ENCODE data around the gene TGM4. TPM values are rescaled to one million over a fixed set of nuclear protein-coding genes. Genes with fewer than 3 reads are reported as not detected.

Gene TGM4
- total RNA-seq, 1 experiment from 2014 or later = 0.14 TPM

DNA sequence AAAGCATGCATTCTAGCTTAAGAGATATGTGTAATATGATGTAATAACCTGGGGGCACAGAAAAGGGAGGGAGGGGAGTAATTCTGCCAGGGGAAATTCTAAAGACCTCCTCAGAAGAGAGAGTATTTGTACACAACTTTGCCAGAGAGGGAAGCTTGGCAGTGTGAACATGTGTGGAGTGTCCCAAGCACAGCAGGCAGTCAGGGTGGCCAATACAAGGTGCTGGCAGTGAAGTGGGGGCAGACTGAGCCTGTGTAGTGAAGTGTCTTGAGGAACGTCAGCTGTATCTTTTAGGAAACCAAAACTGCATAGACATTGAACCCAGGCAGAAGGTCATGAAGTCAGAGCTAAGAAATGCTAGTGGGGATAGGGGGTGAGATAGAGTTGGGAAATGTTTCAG, 42.4 kb upstream of the TGM4 start:
- Mint-ChIP-seq H3K4me1 (ENCODE audit: low read depth, unreplicated experiment) (no peaks in the 10 kb centered on the region), H3K9me3 (ENCODE audit: low read depth, unreplicated experiment) (peaks cover 5% of the 10 kb centered on the region), H3K27ac (ENCODE audit: unreplicated experiment) (no peak overlapping the region), H3K27me3 (ENCODE audit: unreplicated experiment) (no peaks in the 10 kb centered on the region), H3K4me3 (ENCODE audit: low read depth, unreplicated experiment) (no peak overlapping the region), H3K36me3 (ENCODE audit: insufficient read depth, unreplicated experiment) (peaks cover 15% of the 10 kb centered on the region)
- BruUV-seq (replicated peaks) = no TSS peak
- TF ChIP-seq CTCF (IDR thresholded peaks at IDR 0.05; ENCODE audit: unreplicated experiment) = no peak
- intact Hi-C loops (cut with micrococcal nuclease; ENCODE audit: unreplicated experiment) = loop anchor here (10.0 kb wide), 1 partner anchor 83 kb away; no protein-coding TSS in a partner anchor
- CTCF ChIA-PET = interaction anchor here (0.5 kb wide), 1 partner anchor 8 kb away, joined by 3 read pairs; no protein-coding TSS in a partner anchor
- no peak for DNase-seq

- CTCF ChIA-PET = no interaction called here
- peaks cover 5% of the 10 kb centered on the region for H3K9me3 Mint-ChIP-seq (ENCODE audit: low read depth, unreplicated experiment)
- peaks cover 15% of the 10 kb centered on the region for H3K36me3 Mint-ChIP-seq (ENCODE audit: insufficient read depth, unreplicated experiment)
- TF ChIP-seq CTCF (IDR thresholded peaks at IDR 0.05; ENCODE audit: unreplicated experiment) = no peak
- H3K4me3 Mint-ChIP-seq (ENCODE audit: low read depth, unreplicated experiment) = no peak overlapping the region
- DNase-seq = no peak
- no peak overlapping the region for H3K27ac Mint-ChIP-seq (ENCODE audit: unreplicated experiment)
- no peaks in the 10 kb centered on the region for H3K27me3 Mint-ChIP-seq (ENCODE audit: unreplicated experiment)
- H3K4me1 Mint-ChIP-seq (ENCODE audit: low read depth, unreplicated experiment) = no peaks in the 10 kb centered on the region
- intact Hi-C loops (cut with micrococcal nuclease; ENCODE audit: unreplicated experiment) = loop anchor here (10.0 kb wide), 1 partner anchor 82 kb away; no protein-coding TSS in a partner anchor
- BruUV-seq (replicated peaks) = no TSS peak
Observed at GRCh38 chr3:44832965-44833364, 41.4 kb upstream of the TGM4 start.

DNA sequence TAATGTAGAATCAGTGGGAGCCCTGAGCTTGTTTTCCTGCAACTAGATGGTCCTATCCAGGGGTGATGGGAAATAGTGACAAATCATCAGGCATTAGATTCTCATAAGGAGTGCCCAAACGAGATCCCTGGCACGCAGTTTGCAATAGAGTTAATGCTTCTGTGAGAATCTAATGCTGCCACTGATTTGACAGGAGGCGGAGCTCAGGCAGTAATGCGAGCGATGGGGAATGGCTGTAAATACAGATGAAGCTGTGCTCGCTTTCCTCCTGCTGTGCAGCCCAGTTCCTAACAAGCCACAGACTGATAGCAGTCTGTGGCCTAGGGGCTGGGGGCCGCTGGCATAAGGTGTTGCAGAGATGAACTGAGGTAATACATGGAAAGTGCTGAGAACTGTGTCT, 41.0 kb upstream of the TGM4 start:
- Mint-ChIP-seq H3K9me3 (ENCODE audit: low read depth, unreplicated experiment) (peaks cover 5% of the 10 kb centered on the region), H3K27me3 (ENCODE audit: unreplicated experiment) (no peaks in the 10 kb centered on the region), H3K27ac (ENCODE audit: unreplicated experiment) (no peak overlapping the region), H3K4me1 (ENCODE audit: low read depth, unreplicated experiment) (no peaks in the 10 kb centered on the region), H3K4me3 (ENCODE audit: low read depth, unreplicated experiment) (no peak overlapping the region), H3K36me3 (ENCODE audit: insufficient read depth, unreplicated experiment) (peaks cover 19% of the 10 kb centered on the region)
- DNase-seq = no peak
- CTCF ChIA-PET = no interaction called here
- BruUV-seq (replicated peaks) = no TSS peak
- intact Hi-C loops (cut with micrococcal nuclease; ENCODE audit: unreplicated experiment) = loop anchor here (10.0 kb wide), 1 partner anchor 81 kb away; no protein-coding TSS in a partner anchor
- TF ChIP-seq CTCF (IDR thresholded peaks at IDR 0.05; ENCODE audit: unreplicated experiment) = no peak

- no peak for DNase-seq
- no peaks in the 10 kb centered on the region for H3K4me1 Mint-ChIP-seq (ENCODE audit: low read depth, unreplicated experiment)
- peaks cover 5% of the 10 kb centered on the region for H3K9me3 Mint-ChIP-seq (ENCODE audit: low read depth, unreplicated experiment)
- no TSS peak for BruUV-seq (replicated peaks)
- peaks cover 13% of the 10 kb centered on the region for H3K36me3 Mint-ChIP-seq (ENCODE audit: insufficient read depth, unreplicated experiment)
- H3K27ac Mint-ChIP-seq (ENCODE audit: unreplicated experiment) = no peak overlapping the region
- CTCF ChIA-PET = no interaction called here
- intact Hi-C loops (cut with micrococcal nuclease; ENCODE audit: unreplicated experiment) = loop anchor here (10.0 kb wide), 1 partner anchor 79 kb away; no protein-coding TSS in a partner anchor
- H3K27me3 Mint-ChIP-seq (ENCODE audit: unreplicated experiment) = no peaks in the 10 kb centered on the region
- no peak overlapping the region for H3K4me3 Mint-ChIP-seq (ENCODE audit: low read depth, unreplicated experiment)
- TF ChIP-seq CTCF (IDR thresholded peaks at IDR 0.05; ENCODE audit: unreplicated experiment) = no peak
Observed at GRCh38 chr3:44835684-44836083, 38.7 kb upstream of the TGM4 start.
